AG09319 (cell line): ENCODE results near the gene RPLP2.

ENCODE experiments used
- DNase-seq: peaks from one replicate; pipeline ENCODE4 v3.0.0-alpha.2; 2010; ENCODE audit warnings: low read depth; ENCODE audit errors: extremely low read depth
- TF ChIP-seq, protein P1 (sequence below): IDR thresholded peaks from 2 replicates; pipeline ENCODE4 v1.5.1; 2011; ENCODE audit warnings: low read depth, mild to moderate bottlenecking, inconsistent platforms, low read length, moderate library complexity

Gene RPLP2

DNA sequence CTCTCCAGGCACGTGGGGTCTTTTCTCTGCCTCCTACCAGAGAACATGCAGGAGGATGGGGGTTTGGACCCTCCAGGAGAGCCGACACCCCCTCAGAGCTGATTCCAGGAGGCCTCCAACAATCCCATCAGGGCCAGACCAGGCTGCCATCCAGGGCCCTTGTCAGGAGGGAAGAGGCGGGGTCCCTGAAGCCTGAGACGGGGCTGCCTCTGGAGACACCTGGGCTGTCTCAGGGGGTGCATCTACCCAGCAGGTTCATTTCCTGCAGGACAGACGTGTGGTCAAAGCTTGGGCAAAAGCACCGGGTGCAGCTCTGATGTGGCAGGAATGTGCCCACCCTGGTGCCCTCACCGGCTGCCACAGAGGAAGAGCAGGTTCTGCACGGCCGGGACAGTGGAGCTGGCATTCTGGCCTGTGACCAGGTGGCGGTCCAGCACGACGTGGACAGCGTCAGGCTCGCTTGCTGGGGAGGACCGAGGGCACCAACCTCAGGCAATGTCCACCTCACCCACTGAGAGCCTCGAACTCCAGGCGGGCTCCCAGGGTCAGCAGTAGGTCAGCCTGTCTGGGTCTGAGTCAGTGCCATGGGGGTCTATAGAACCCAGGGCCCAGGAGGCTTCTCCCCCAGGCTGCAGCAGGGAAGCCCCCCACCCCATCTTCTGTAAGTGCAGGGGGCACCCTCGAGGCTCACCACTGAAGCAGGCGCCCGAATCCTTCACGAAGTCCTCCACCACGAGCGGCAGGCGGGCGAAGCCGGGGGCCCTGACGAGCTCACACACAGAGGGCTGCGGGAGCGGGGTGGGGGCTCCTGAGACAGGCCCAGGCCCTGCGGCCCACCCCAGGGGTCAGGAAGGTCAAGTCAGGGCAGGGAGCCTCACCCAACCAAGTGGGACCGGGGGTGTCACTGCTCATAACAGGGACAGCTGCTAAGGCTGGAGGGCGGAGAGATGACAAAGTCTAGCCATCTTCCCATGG, 38.8 kb upstream of the RPLP2 start:
- TF ChIP-seq, protein P1, sequence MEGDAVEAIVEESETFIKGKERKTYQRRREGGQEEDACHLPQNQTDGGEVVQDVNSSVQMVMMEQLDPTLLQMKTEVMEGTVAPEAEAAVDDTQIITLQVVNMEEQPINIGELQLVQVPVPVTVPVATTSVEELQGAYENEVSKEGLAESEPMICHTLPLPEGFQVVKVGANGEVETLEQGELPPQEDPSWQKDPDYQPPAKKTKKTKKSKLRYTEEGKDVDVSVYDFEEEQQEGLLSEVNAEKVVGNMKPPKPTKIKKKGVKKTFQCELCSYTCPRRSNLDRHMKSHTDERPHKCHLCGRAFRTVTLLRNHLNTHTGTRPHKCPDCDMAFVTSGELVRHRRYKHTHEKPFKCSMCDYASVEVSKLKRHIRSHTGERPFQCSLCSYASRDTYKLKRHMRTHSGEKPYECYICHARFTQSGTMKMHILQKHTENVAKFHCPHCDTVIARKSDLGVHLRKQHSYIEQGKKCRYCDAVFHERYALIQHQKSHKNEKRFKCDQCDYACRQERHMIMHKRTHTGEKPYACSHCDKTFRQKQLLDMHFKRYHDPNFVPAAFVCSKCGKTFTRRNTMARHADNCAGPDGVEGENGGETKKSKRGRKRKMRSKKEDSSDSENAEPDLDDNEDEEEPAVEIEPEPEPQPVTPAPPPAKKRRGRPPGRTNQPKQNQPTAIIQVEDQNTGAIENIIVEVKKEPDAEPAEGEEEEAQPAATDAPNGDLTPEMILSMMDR = no peak
- no peak for DNase-seq

DNA sequence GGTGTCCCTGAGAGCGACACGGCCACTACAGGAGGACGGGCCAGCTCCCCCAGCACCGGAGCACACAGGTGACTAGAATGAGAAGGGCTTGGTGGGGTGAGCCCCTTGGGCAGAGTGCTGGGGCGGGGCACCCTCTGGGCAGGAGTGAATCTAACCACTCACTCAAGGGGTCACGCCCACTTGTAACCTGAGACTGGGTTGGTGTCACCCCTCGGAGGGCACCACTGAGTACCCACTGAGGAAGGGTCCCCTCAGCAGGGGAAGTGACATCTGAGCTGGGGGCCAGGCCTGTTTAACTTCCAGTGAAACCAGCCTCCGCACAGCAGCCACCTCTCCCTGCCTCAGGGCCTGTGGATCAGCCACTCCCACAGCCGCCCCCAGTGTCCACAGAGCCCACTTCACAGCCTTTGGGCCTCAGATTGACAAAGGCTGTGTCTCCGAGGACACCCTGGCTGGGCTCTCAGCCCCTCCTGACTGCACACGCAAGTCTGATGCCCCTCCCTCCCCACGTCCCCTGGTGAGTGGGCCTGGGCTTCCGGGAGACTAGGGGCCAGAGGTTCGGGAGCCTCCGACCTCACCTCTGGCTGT, 38.1 kb upstream of the RPLP2 start:
- no peak for DNase-seq
- TF ChIP-seq, protein P1 = no peak

DNA sequence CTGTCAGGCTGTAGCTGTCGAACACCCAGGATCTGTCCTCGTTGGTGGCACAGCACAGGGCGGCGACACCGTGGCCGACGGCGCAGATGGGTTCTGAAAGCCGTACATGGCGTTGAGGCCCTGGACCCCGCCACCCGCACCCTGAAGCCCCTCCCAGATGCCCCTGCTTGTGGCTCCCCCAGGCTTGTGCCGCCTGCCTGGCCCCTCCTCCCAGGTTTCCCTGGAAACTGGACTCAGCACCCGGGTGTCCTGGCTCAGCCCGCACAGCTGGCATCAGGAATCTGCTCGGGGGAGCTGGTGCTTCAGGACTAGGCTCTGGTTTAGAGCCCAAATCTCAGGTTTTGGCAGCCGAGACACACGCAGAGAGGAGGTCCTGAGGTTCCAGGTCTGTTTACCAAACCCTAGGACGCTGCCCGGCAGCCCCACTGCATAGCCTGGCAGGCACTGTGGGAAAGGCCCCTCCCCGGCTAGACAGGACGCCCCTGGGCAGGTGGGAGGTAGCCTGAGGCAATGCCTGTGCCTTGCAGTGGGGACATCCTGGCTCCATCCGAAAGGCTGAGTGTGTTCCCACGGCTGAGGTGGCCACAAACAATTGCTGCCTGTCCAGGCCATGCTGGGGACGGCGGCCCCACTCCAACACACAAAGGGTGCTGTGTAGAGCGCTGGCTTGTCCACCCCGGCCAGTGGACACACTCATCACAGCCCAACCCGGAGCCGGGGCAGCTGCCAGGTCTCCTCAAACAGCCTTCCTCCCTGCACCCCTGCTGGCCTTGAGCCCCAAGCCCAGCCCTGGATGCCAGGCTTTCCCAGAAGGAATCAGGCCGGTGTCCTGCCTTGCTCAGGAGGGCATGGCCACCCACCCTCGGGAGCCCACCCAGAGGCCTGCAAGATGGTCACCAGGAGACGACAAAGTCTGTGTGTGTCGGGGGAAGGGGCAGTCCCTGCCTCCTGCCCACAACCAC, 37.1 kb upstream of the RPLP2 start:
- DNase-seq = no peak
- TF ChIP-seq, protein P1 = no peak

DNA sequence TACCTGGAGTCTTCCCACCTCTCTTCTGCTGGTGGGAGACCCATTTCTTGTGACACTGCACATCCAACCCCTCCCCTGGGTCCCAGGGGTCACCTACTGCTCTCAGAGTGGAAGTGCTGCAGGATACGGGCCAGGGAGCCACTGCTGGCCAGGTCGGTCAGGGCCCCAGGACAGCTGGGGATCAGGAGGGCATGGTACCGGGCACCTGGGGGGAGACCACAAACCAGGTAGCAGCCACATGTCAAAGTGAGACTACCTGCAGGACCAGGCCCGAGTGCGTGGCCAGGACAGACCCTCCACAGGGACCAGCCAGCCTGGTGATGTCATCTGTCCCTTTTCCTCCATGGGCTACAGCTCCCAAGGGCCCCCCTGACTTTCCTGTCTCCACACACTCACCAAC, 36.3 kb upstream of the RPLP2 start:
- DNase-seq = no peak
- TF ChIP-seq, protein P1 = no peak

DNA sequence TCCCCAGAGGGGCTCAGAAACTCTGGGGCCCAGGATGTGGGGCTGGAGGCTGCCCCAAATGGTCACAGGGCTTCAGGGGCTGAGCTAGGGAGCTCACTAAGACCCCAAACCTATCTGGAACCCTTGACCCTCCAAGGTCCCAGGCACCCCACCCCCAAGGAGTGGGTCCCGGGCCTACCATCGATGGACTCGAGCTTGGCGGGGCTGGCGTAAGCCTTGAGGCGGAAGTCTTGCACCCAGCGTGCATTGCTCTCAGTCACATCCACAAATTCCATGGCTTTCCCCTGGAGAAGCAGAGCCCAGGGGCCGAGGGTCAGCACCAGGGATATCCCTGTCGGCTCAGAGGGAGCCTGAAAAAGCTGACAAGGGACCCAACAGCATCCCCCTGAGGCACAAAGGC, 35.9 kb upstream of the RPLP2 start:
- TF ChIP-seq, protein P1 = no peak
- DNase-seq = no peak

DNA sequence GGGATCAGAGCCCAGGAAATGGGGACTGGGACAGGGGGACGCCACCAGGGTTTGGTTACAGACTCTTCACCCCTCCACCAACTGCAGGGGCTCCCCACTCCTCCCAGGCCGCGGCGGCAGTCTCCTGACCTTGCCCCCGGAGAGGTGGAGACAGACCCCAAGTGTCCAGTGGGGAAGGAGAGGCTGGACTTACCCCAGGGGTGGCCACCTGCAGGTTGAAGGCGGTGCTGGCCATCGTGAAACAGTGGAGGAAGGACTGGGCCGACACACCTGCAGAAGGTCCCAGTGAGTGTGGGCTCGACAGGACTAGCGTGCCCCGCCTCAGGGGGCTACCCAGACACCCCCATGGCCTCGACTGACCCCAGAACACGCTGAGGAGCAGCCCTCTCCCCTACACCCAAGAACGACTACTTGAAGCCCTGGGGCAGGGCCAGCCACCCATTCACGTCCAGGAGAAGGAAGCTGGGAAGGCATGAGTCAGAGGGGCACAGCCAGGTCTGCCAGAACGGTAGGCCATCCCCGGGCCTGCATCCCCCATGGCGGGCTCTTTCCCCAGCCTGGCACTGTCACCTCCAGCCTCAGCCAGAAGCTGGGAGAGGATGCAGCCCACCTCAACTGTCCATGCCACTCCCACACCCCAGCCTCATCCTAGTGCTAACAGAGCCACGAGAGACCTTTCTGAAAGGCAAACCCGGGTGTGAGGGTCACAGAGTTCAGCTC, 34.7 kb upstream of the RPLP2 start:
- no peak for DNase-seq
- TF ChIP-seq, protein P1 = no peak
